DND-41 (cell line): ENCODE results near the gene MBD4.

Experiments used
- ATAC-seq: fragments of 200-7000 bp; cut with Tn5 transposase; 3 replicates; pipeline ENCODE4 v1.9.1; 2021; ENCODE audit warnings: low read depth; ENCODE audit not compliant: insufficient read depth
- DNase-seq: peaks from one replicate; pipeline ENCODE4 v3.0.0-alpha.2; 2020
- H2AFZ ChIP-seq: 2 replicates; pipeline ENCODE4 v1.6.0; 2012; ENCODE audit warnings: low read depth, low read length
- H3K27ac ChIP-seq: 2 replicates; pipeline ENCODE4 v1.5.1; 2012; ENCODE audit warnings: low read length, inconsistent platforms
- H3K27me3 ChIP-seq: fragments of 200-600 bp; sonication (generic); 2 replicates; pipeline ENCODE4 v1.6.0; 2012; ENCODE audit warnings: low read length, mild to moderate bottlenecking, inconsistent platforms; ENCODE audit not compliant: insufficient read depth, poor library complexity
- H3K36me3 ChIP-seq: 2 replicates; pipeline ENCODE4 v1.5.1; 2012; ENCODE audit warnings: low read length, inconsistent platforms; ENCODE audit not compliant: insufficient read depth
- H3K4me1 ChIP-seq: 2 replicates; pipeline ENCODE4 v1.5.1; 2012; ENCODE audit warnings: mild to moderate bottlenecking, low read length; ENCODE audit not compliant: insufficient read depth
- H3K4me2 ChIP-seq: 2 replicates; pipeline ENCODE4 v1.6.0; 2012; ENCODE audit warnings: mild to moderate bottlenecking, moderate library complexity, low read length, inconsistent platforms; ENCODE audit not compliant: insufficient read depth
- H3K4me3 ChIP-seq, 2 experiments: fragments of 200-600 bp in 1 of 2; shearing (Covaris generic) in 1 of 2; 2 replicates each; pipeline ENCODE4 v1.5.1; 2012 to 2016; ENCODE audit warnings: inconsistent platforms in 2 of 2, low read length in 2 of 2, mild to moderate bottlenecking in 2 of 2, low read depth in 1 of 2, moderate library complexity in 1 of 2
- H3K79me2 ChIP-seq: 2 replicates; pipeline ENCODE4 v1.6.0; 2012; ENCODE audit warnings: low read length, inconsistent platforms; ENCODE audit not compliant: insufficient read depth
- H3K9ac ChIP-seq: 2 replicates; pipeline ENCODE4 v1.6.0; 2012; ENCODE audit warnings: low read depth, mild to moderate bottlenecking, inconsistent platforms, low read length, moderate library complexity
- H3K9me3 ChIP-seq: 2 replicates; pipeline ENCODE4 v1.5.1; 2012; ENCODE audit warnings: low read length, moderate library complexity, mild to moderate bottlenecking, inconsistent platforms; ENCODE audit not compliant: insufficient read depth, severe bottlenecking
- H4K20me1 ChIP-seq: 2 replicates; pipeline ENCODE4 v1.6.0; 2012; ENCODE audit warnings: low read length; ENCODE audit not compliant: insufficient read depth
- CTCF ChIP-seq: IDR thresholded peaks from 2 replicates; pipeline ENCODE4 v1.5.1; 2012; ENCODE audit warnings: borderline replicate concordance, low read length, moderate library complexity, mild to moderate bottlenecking; ENCODE audit not compliant: poor library complexity, severe bottlenecking; ENCODE audit errors: extremely low read depth
- EZH2 ChIP-seq: IDR thresholded peaks from 3 replicates; pipeline ENCODE4 v1.6.1; 2012; ENCODE audit warnings: borderline replicate concordance, low read depth, mild to moderate bottlenecking, moderate library complexity, low read length, inconsistent platforms; ENCODE audit not compliant: severe bottlenecking

MBD4 gene

GRCh38 chr3:129475863-129476262 lies 36.1 kb upstream of the MBD4 start:
- TF ChIP-seq EZH2 (no peak), CTCF (no peak)
- Histone ChIP-seq H3K4me3 (no peak overlapping the region), H4K20me1 (no peaks in the 10 kb centered on the region), H3K9ac (no peak overlapping the region), H3K79me2 (no peaks in the 10 kb centered on the region), H3K4me2 (no peak overlapping the region), H3K4me1 (no peaks in the 10 kb centered on the region), H3K27me3 (no peaks in the 10 kb centered on the region), H2AFZ (no peak overlapping the region), H3K27ac (no peak overlapping the region), H3K9me3 (no peaks in the 10 kb centered on the region), H3K36me3 (peaks cover 59% of the 10 kb centered on the region)
- ATAC-seq: no peak
- no peak for DNase-seq

DNA sequence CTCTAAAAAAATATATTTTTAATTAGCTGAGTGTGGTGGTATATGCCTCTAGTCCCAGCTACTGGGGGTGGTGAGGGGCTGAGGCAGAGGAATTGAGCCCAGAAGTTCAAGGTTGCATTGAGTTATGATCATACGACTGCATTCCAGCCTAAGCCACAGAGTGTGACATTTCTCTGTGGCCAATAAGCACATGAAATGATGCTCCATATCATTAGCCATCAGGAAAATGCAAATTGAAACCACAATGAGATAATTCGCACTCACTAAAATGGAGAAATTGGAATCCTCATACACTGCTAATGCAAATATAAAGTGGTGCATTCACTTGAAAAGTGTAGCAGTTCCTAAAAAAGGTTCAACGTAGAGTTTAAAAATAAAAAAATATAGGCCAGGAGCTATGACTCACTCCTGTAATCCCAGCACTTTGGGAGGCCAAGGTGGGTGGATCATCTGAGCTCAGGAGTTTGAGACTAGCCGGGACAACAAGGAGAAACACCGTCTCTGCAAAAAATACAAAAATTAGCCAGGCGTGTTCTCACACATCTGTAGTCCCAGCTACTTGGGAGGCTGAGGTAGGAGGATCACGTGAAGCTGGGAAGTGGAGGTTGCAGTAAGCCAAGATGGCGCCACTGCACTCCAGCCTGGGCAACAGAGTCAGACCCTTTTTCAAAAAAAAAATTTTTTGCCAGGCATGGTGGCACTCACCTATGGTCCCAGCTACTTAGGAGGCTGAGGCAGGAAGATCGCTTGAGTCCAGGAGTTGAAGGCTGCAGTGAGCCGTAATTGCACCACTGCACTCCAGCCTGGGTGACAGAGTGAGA lies 35.4 kb upstream of the MBD4 start:
- H3K9me3 ChIP-seq: no peaks in the 10 kb centered on the region
- ATAC-seq (no peak), DNase-seq (no peak)
- no peak overlapping the region for H3K27ac ChIP-seq
- peaks cover 54% of the 10 kb centered on the region for H3K36me3 ChIP-seq
- no peaks in the 10 kb centered on the region for H3K4me1 ChIP-seq
- H4K20me1 ChIP-seq: no peaks in the 10 kb centered on the region
- no peak overlapping the region for H3K4me2 ChIP-seq
- no peak overlapping the region for H2AFZ ChIP-seq
- H3K9ac ChIP-seq: no peak overlapping the region
- H3K79me2 ChIP-seq: no peaks in the 10 kb centered on the region
- TF ChIP-seq CTCF: no peak
- TF ChIP-seq EZH2: no peak
- no peak overlapping the region for H3K4me3 ChIP-seq
- H3K27me3 ChIP-seq: no peaks in the 10 kb centered on the region

DNA sequence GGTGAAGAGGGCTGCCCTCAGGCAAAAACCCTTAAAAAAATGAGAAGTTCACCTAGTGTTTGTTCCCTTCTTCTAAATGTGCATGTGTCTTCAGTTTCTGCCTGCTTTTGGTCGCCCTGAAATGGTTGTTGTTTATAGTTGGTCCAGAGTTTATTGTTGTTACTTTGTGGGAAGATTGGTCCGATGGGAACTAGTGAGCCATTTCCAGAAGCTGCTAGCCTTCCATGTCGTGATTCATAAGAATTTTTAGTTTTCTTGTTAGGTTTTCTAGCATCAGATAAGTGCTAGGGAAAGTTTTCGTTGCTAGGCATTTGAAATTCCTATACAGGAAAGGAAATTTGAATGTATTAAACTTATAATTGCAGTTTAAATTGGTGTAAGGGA lies 34.0 kb upstream of the MBD4 start:
- Histone ChIP-seq H3K79me2 (no peaks in the 10 kb centered on the region), H4K20me1 (no peaks in the 10 kb centered on the region), H3K27me3 (no peaks in the 10 kb centered on the region), H3K27ac (no peak overlapping the region), H3K4me1 (no peaks in the 10 kb centered on the region), H2AFZ (no peak overlapping the region), H3K4me3 (no peak overlapping the region), H3K9me3 (no peaks in the 10 kb centered on the region), H3K36me3 (peaks cover 45% of the 10 kb centered on the region), H3K4me2 (no peak overlapping the region), H3K9ac (no peak overlapping the region)
- no peak for ATAC-seq
- DNase-seq: no peak
- TF ChIP-seq EZH2 (no peak), CTCF (no peak)
